Activated effector memory CD4-positive, alpha-beta T cell treated with anti-CD3 and anti-CD28 coated beads, Interleukin-2, amount 50 U/mL, for 16 hours (primary cell): Measurements from ENCODE around the gene TMEM253.

Experiments
- DNase-seq: peaks from one replicate; pipeline ENCODE4 v3.0.0-alpha.2; 2020

The TMEM253 gene

DNA sequence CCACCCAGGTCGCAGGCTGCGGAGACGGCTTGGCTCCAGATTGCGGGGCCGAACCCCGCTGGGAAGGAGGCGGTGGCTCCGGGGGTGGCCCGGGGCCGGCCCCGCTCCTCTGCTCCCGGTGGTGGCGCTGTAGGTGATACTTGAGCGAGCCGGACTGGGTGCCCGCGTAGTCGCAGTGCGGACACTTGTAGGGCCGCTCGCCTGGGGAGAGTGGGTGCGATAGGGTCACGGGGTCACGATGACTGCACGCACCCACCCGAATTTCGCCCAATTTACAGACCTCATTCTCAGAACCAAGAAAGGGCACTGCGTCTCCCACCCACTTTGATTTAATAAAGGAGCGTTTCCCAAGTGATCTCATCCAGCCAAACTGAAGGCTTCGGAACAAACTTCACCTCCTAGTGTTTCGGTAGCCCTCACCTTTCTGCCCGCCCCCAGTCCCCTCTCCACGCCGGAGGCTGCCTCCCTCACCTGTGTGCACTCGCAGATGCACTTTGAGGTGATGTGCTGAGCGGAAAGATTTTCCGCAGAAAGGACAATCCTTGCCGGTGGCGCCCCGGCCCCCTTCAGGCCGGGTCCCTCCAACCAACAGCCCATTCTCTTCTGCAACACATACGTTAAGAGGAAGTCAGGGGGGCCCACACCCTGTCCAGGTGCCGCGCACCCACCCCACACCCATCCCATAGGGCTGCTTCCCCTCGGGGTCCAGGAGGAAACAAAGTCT is 9.8 kb upstream of the TMEM253 start:
- DNase-seq: no peak

DNA sequence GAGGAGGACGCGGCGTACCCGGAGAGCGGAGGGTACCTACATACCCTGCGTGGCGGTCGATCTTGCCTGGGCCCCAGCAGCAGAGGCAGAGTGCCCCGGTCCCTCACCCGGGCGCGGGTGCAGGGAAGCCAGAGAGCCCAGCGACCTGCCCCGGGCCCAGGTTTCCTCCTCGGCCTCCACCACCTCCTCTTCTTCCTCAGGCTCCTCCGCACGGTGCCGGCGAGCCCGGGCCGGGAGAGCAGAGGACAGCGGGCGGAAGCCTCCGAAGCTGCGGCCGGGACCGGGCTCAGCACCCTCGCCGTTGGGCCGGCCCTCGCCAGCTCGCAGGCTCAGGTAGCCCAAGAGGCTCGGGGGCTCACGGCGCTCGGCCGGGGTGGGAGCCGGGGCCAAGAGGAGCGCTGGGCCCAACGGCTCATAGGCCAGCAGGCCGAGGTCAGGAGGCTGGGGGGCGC is 9.0 kb upstream of the TMEM253 start:
- no peak for DNase-seq

DNA sequence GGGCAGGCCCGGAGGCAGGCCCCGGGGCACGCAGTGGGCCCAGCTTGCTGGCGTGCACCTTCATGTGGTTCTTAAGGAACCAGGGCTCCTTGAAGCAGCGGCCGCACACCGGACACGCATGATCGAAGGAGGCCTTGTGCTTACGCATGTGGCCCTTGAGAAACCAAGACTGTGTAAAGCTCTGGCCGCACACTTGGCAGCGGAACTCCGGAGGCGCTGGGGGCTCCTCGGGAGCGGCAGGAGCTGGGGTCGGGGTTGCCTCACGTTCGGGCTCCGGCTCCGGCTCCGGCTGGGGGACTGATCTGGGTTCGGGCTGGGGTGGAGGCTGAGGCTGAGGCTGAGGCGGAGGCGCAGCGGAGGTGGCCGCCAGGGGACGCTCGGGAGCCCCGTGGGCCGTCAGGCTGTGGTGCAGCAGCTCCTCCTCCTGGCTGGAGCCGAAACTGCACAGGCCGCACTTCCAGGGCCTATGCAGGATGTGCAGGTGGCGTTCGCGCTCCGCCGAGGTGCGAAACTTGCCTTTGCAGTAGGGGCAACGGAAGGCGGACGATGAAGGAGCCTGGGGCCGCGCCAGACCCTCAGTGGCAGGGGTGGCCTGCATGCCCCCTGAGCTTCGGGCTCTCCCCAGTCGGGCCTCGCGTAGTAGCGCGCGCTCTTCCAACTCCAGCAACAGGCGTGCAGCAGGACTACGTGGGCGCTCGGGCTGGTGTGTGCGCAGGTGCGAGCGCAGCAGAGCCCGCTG is 8.4 kb upstream of the TMEM253 start:
- DNase-seq: peak; percentile 96

DNA sequence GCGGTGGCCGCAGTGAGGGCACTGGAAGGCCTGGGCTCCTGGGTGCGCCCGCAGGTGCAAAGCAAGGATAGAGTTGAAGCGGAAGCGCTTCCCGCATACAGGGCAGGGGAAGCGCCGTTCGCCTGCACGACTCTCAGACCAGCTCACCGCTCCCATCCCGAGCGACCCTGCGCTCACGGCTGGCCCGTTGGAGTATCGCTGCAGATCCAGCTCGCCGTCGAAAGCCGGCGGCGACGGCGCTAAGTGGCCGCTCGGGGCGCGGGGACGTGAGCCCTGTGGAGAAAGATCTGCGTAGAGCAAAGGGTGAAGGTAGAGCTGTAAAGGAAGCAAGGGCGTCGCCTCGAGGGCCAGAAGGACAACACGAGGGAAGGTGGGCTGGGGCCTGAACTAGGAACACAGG is 7.8 kb upstream of the TMEM253 start:
- DNase-seq: no peak

DNA sequence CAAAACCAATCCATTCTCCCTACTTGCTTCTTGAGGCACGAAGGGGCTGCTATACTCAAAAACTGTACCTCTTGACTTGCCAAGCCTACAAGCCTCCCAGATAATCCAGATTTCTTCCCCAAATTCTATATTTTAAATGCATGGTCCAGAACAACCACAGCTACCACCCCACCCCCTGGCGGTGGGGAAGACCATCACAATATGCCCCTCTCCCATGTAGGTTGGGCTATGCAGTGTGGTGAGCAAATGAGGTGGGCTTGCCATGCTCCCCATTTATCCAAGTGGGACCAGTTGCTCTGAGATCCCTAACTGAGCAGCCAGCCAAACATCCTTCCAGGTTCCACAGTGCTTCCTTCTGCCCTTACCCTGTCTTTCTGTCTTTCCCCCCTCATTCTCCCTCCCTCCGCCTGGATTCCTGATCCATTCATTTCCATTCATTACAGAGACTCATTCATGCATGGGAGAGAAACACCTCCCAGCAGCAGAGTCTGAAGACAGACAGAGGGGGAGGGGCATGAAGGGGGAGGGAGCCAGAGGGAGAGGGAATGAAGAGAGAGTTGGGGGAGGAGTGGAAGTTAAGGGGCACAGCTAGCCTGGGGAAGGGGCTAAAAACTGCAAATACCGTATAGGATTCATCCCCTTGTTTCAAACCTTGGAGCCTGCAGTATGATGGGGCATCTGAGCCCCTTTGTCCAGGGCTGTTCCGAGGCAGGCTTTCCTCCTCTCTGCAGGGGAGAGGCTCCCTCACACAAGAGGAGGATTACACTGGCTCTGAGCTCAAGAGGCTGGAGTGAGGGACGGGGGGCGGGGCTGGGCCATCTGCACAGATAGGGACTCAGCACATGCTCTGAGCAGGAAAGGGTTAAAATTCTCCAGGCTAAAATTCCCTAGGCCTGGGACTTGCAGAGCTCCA is 6.8 kb upstream of the TMEM253 start:
- DNase-seq: no peak

DNA sequence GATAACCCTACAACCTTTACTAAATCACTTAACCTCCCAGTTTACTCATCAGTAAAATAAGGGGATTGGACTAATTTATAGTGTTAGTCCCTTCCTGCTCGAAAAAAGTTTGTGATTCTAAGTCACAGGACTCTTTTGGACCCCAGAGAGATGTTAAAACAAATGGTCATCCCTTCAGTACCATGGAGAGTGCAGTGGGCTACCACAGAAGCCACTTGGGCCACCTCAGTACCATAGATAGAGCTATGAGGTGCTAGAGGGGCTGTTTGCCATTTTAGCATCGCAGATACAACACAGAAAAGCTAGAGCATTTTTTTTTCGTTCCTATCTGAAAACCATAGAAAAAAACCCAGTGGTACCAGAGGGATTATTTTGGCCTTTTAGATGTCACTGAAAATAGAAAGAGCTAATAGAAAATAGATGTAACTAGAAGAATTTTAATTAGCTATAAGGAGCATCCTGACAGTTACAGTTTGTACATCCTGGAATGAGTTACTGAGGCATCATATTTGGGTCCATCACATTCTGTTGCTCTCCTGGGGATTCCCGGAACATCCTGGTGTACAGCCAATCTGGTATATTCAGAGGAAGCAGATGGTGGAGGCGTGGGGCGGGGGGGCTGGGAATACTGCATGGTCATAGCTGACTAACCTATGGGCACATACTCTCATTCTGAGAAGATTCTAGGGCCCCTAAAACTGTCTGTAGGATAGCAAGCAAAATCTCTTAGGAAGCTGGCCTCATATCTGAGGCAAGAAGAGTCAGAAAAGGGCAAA is 5.2 kb upstream of the TMEM253 start:
- DNase-seq: no peak

DNA sequence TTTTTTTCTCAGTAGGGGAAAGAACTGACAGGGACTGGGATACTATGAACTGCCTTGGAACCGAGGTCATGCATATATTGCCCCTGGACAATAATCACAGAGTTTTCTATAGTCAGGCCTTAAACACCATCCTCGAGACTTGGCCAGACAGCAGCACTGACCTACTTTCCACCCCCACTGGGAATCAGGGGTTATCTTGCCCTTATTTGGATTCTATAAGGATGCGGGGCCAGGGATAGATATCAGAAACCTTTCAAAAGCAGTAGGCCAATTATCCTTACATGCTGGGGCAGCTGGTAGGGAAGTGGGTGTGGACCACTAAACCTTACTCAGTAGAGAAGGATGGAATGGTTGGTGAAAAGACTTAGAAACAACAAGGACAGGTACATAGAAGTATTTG is 4.4 kb upstream of the TMEM253 start:
- DNase-seq: no peak

DNA sequence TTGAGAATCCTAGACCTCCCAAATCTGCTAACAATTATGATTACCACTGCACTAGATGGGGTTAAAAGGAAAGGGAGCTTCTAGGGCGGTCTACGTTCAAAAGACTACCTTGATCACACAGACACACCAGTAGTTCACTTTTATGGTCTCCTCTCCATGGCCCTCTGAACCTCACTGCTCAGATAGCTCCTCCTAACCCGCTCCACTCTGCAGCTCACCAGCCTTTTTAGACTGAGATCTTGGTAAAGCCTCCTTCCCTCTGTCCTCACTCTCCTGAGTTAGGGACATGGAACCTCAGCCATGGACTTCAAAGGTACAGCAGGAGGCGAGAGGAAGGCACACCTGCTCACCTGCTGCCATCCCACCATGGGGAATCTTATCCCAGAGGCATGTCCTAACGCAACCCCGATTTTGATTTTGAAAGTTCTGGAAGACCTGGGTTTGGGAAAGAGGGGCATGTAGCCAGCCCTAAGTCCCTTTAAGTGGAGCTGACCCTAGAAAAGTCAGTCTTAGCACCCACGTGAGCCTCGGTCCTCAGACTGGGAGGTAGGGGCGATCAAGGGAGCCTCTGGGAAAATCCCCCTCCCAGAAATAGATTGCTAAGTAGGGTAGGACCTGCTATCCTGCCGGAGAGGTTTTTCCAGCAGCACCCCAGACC is 3.8 kb upstream of the TMEM253 start:
- DNase-seq: no peak

DNA sequence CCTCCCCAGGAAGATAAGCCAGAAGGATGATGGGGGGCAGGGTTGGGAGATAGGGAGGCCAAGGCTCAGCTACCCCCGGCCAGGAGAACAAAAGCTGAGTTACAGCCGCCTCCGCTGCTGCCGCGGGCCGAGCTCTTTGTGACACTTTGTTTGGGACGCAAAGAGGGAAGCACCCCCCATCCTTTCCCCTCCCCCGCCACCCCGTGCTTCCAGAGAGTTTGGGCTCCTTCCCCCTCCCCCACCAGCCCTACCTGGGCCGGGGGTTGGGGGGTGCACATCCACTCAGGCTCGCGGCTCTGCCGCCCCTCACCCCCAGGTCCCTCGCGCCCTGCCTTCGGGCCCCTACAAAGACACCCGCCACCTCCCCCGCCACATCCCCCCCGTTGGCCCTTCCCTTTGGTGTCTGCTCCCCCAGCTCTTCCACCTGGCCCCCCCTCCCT is 3.2 kb upstream of the TMEM253 start:
- DNase-seq: no peak

DNA sequence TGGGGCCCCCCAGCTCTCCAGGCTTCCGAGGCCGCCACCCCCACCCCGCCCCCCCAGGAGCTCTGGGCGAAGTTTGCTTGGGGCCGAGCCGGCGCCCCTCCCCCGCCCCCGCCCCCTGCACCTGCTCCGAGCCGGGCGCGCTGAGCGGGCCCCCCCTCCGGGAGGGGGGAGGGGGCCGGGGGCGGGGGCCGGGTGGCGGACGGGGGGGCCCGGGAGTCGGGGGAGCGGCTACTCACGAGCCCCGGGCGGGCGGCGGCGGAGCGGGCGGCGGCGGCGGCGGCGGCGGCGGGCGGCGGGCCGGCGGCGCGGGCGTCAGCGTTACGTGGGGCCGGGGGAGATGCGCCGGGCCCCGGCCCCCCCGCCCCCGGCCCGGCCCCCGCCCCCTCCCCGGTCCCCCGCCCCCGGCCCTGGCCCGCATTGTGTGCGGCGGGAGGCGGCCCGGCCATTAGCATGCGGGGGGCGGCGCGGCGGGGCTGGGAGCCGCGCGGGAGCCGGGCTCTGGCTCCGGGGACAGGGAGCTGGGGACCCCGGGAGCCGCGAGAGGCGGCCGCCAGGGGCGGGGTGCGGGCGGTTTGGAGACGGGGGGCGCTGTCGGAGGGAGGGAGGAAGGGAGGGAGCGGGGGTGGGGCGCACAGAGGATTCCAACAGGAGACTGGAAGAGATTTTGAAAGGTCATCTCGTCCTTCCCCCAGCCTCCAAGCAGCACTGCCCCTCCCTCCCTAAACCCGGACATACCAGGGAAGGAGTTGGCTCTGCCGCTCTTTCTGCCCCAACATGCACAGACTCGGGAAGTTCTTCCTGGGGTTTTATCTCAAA is 2.6 kb upstream of the TMEM253 start, which contains the start of gene ZNF219:
TSS of gene ZNF219 (minus strand) at position 580 of the 816 bp plus-strand sequence. CDS start 5,064 bp downstream, outside the sequence.
- peak; percentile 78 for DNase-seq

DNA sequence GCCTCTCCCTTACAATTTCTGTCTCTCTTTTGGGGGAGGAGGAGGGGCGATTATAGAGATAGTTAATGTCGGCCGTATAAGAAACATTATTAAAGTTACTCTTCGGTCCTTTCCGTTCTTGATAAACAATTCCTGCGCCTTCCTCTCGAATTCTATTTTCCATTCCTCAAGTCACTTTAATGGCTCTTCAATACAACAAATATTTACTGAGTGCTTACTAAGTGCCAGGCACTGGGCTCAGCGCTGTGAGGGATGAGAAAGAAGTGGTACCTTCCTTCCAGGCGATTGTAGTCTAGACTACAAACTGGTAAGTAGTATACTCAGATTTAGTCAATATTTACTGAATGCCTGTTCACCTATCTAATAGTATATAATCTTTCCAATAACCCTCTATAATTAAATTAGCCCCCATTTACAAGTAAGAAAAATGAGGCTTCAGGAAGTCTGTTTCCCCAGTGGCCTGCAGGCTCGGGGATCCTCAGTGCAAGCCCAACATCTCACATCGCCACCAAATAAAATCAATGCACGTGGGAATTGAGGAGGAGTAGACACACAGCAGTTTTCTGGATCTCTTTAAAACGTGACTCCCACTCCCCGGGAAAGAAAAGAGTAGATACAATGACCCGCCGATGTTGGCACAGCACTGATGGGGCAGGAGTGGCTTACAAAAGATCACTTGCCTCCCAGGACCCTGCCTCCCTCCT is 1.8 kb upstream of the TMEM253 start:
- DNase-seq: no peak

DNA sequence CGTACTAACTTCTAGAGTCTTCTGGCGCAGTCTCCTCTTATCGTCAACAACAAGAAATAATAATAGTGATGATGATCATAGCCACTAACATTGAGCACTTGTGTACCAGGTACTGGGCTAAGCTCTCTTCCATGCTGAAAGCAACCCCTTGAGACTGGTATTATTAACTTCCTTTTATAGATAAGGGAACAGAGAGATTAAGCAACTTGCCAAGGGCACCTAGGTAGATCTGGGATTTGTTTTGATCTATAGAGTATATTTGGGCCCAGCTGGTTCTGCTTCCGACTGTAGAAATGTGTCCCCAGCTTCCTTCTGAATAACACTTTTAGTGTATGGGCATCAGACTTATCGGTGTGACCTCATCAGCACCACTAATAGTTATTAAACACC is 1.3 kb upstream of the TMEM253 start:
- DNase-seq: no peak

DNA sequence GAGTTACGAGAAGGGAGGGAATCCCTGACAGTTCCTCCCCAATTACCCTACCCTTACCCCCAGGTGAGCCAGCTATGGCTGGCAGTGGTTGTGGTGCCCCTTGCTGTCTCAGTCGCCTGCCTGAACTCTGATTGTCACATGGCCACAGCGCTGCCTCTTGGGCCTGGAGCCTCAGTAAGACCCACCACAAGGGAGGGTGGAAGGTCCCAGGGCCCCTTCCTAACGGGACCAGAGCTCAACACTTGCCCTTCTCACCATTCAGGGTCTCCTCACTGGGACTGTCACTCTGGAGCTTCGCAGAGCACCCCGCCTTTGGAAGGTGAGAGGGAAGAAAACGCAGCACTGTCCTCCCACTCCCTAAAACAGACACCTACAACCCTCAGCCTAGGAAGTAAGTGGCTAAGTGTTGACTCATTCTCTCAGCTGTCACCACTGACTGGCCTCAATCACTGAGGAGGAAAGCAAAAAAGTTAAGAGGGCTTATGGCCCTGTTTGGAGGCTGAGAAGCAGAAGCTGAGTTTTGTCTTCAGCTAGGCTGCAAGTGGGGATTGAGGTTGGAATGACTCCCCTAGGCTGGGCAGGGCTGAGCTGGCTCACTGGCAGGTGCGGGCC is 1.0 kb downstream of the TMEM253 start:
- DNase-seq: no peak

DNA sequence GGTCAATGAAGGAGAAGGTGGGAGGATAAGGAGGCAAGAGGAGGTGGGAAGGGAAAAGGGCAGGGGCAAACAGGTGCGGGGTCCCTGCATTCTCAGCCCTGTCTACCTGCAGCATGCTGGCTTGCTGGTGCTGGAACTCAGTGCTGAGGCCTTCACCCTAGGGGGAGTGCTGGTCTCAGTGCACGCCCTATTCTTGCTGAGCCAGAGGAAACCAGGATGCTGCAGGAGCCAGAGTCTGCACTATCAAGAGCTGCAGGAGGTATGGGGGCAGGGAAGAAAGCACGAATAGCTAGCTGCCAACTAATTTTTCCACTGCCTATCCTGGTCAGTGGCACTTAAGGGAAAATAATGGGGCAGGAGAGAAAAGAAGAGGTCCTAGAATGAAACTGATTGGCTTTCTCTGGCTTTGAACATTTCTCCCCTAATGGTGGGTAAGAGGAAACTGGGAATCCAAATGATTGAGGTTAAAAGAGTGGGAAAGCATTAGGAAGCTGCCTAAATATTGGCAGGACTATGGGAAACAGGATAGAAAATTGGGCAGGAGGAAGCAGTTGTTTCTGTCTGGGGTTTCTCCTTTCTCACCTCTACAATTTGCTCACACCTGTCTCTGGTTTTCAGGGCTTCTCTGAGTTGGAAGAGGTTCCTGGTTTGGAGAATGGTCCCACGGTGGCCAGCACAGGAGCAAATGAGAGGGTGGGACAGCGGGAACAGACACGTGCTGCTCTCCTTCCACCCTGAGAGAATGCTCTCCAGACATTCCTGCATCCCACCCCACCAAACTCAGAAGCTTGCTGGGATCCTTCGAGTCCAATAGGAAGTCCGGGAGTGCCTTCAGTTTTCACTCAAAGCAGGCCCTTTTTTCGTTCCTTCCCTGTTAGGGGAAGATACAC is 1.9 kb downstream of the TMEM253 start:
- no peak for DNase-seq

DNA sequence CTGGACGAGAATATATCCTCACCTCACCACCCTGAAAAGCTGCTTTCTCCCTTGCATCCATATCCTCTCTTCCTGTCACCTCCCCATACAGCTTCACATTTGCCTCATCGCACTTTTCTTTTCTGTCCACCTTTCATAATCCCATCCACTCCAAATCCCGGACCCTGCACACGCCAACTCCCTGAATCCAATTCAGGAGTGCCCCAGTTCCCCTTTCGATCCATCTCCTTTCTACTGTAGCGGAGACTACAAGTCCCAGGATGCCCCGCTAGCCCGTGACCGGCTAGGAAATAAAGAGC is 2.5 kb downstream of the TMEM253 start:
- DNase-seq: no peak

DNA sequence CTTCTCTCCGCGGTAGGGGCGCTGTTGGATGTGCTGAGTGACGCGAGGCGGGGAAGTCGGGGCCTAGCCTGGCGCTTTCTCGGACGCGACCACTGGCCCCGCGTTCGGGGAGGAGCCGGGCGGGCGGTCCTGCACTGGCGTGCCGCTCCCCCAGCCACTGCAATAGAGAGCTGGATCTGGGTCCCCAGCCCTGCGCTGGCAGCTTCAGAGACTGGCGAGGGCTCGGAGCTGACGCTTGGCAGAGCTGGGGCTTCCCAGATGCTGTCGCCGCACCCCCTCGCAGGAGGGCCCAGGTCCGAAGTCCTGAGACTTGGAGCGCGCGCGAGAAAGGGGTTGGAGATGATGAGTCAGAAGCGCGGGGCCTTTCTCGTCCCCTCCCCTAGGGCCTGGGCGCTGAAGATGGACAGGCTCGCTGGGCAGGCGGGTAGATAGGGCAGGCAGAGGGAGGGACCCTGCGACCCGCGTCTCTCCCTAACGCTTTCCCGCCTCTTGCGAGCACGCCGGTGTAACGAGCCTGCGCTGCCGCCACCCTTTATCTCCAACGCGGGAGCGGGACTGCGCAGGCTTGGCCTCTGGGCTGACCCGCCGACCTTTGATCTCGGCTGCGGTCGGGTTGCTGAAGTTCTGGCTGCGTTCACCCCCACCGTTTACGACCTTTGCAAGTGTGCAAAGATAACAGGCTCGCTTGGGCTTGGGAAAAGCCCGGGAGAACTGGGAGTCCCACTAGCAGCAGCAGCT is 3.0 kb downstream of the TMEM253 start:
- peak; percentile 97 for DNase-seq

DNA sequence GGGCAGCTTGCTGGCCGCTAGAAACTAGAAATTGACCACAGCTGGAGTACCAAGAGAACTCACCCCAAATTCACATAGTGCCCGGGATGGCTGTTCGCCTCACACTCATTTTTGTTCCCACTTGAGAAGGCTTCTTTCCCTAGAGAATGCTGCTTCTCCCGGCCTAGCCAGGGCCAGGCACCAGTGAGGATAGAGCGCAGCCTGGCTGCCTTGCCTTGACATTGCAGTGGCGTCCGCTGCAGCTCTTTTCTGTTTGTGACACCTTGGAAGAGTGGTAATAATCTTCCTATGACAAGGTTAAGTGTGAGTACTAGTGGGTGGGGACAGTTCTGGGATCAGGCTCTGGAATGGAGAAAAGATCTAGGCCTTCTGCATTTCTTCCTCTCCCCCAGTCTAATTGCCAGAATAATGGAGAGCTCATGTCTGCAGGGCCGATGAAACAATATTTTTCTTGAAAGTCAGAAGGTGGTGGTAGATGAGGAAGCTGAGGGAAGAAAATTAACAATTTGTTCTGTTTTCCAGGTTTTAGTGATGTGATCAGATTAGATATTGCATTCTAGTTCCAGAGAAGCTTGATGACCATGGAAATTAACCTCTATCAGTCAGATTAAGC is 3.7 kb downstream of the TMEM253 start:
- DNase-seq: peak; percentile 89

DNA sequence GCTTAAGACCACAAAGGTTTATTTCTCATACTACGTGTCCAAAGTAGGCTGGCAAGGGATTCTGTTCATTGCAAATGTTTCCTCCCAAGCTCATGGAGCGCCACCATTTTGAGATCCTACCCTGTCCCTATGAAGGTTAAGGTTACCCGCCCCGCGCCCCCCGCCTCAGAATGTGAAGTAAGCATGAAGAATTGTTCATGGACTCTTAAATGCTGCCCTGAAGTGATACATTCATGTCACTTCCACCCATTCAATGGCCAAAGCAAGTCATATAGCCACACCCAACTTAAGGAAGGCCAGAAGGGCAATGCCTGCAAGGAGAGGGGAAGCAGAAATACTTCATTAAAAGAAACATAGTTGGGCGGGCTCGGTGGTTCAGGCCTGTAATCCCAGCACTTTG is 4.2 kb downstream of the TMEM253 start:
- no peak for DNase-seq
